Activated CD4-positive, alpha-beta T cell treated with anti-CD3 and anti-CD28 coated beads, Interleukin-2, amount 50 U/mL, for 24 hours (primary cell): Measurements from ENCODE around the gene ST6GALNAC2.

ENCODE experiments used
- DNase-seq, 2 donors: peaks; one replicate each; pipeline ENCODE4 v3.0.0-alpha.2; 2020; ENCODE audit warnings: low read depth in 1 of 2, low spot score in 1 of 2

ST6GALNAC2 gene

GRCh38 chr17:76599694-76600460 is 14.2 kb upstream of the ST6GALNAC2 start:
- DNase-seq = no peak

- DNase-seq = no peak
Measured at GRCh38 chr17:76598004-76598439, 12.4 kb upstream of the ST6GALNAC2 start.

- DNase-seq = no peak
Measured at GRCh38 chr17:76597156-76598003, 11.7 kb upstream of the ST6GALNAC2 start.

GRCh38 chr17:76594690-76595089 is 9.0 kb upstream of the ST6GALNAC2 start:
- no peak for DNase-seq

GRCh38 chr17:76593959-76594358 is 8.3 kb upstream of the ST6GALNAC2 start:
- DNase-seq = no peak

GRCh38 chr17:76593384-76593826 is 7.7 kb upstream of the ST6GALNAC2 start:
- DNase-seq = no peak

- no peak for DNase-seq
Measured at GRCh38 chr17:76588182-76588581, 2.5 kb upstream of the ST6GALNAC2 start.

- DNase-seq = no peak
Measured at GRCh38 chr17:76586741-76587487, 1.3 kb upstream of the ST6GALNAC2 start.

- no peak for DNase-seq
Measured at GRCh38 chr17:76585033-76585648, 519 bp downstream of the ST6GALNAC2 start.

- DNase-seq = no peak
Measured at GRCh38 chr17:76584427-76585032, 1.1 kb downstream of the ST6GALNAC2 start.

- DNase-seq = no peak
Measured at GRCh38 chr17:76582660-76583059, 3.0 kb downstream of the ST6GALNAC2 start.

- no peak for DNase-seq
Measured at GRCh38 chr17:76581515-76581914, 4.1 kb downstream of the ST6GALNAC2 start.

GRCh38 chr17:76579281-76579680 is 6.4 kb downstream of the ST6GALNAC2 start:
- DNase-seq = no peak

- DNase-seq = no peak
Measured at GRCh38 chr17:76578376-76578775, 7.3 kb downstream of the ST6GALNAC2 start.

- DNase-seq = no peak
Measured at GRCh38 chr17:76577876-76578275, 7.8 kb downstream of the ST6GALNAC2 start.

GRCh38 chr17:76576189-76576588 is 9.5 kb downstream of the ST6GALNAC2 start:
- no peak for DNase-seq

GRCh38 chr17:76575570-76575969 is 10.1 kb downstream of the ST6GALNAC2 start:
- no peak for DNase-seq

GRCh38 chr17:76574166-76574565 is 11.5 kb downstream of the ST6GALNAC2 start:
- DNase-seq = no peak

- no peak for DNase-seq
Measured at GRCh38 chr17:76573096-76573495, 12.6 kb downstream of the ST6GALNAC2 start.

- DNase-seq = no peak
Measured at GRCh38 chr17:76572201-76572910, 13.3 kb downstream of the ST6GALNAC2 start.
